HG03196 (cell line): ENCODE measurements around the gene LRRC75A.
"Not testable (repeated sequence)": the region's sequence is repeated elsewhere in the genome, so short reads cannot be mapped to it uniquely, and the experiment has no call there.

Experiments
- ATAC-seq: cut with Tn5 transposase; IDR thresholded peaks from one replicate; pipeline ENCODE4 v1.9.1; 2021; ENCODE audit not compliant: unreplicated experiment

Gene LRRC75A, protein sequence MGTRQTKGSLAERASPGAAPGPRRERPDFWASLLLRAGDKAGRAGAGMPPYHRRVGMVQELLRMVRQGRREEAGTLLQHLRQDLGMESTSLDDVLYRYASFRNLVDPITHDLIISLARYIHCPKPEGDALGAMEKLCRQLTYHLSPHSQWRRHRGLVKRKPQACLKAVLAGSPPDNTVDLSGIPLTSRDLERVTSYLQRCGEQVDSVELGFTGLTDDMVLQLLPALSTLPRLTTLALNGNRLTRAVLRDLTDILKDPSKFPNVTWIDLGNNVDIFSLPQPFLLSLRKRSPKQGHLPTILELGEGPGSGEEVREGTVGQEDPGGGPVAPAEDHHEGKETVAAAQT

DNA sequence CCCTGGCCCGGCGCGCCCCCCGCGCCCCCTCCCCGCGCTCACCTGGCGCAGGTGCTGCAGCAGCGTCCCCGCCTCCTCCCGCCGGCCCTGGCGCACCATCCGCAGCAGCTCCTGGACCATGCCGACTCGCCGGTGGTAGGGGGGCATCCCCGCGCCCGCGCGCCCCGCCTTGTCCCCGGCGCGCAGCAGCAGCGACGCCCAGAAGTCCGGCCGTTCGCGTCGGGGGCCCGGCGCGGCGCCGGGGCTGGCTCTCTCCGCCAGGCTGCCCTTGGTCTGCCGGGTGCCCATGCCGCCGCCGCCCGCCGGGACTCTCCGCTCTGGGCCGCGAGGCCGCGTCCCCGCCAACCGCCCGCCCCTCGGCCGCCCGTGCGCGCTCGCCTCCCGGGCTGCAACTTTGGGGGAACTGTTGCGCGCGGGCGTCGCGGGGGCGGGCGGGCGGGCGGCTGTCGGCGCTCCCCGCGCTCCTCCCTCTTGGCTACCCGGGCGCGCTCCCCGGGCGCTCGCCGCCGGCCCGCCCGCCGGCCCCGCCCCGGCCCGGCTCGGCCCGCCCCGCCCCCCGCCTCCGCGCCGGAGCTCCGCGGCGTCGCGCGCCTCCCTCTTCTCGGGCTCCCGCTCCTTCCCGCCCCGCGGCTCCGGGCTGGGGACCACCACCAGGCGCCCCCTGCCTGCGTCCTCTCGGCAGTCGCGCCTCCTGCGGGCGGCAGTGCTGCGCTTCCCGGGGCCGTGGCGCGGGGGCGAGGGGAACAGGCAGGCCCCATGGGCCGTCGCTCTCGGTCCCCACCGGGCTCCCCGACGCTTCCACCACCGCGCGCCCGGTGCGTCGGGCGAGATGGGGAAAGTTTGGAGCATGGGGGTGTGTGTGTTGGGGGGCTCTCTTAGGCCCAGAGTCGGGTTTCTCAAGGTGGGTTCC is at the start of gene LRRC75A:
Gene LRRC75A, minus strand, starts transcription at position 491 of the 910 bp plus-strand sequence. Its CDS starts 203 bp downstream, at position 288.
- ATAC-seq = no peak

DNA sequence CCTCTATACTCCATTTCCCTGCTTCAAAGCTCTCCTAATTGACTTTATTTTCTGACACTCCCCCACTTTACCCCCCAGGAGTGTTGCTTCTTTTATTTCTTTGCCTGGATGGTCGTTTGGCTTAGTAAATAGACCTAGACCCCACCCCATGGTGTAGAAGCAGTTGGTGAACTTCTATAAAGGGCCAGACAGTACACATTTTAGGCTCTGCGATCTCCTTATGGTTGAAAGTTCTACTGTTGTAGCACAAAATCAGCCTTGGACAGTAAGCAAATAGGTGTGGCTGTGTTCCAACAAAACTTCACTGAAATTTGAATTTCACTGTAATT is 45.1 kb upstream of the LRRC75A start:
- no peak for ATAC-seq

DNA sequence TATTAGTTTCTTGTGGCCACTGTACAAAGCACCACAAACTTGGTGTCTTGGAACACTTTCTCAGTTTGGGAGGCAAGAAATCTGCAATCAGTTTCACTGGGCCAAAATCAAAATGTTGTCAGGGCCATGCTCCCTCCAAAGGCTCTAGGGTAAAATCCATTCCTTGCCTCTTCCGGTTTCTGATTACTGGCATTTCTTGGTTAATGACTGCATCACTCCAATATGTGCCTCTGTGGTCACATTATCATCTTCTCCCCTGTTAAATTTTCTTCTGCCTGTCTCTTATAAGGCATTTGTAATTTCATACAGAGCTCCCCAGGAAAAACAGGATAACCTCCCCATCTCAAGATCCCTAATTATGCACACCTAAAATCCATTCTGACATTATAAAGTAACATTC is 42.2 kb upstream of the LRRC75A start:
- no peak for ATAC-seq

- no peak for ATAC-seq
Observed at GRCh38 chr17:16529906-16530305, 37.9 kb upstream of the LRRC75A start.

- ATAC-seq = no peak
Observed at GRCh38 chr17:16527298-16527697, 35.3 kb upstream of the LRRC75A start.

GRCh38 chr17:16525556-16525955 is 33.6 kb upstream of the LRRC75A start:
- not testable (repeated sequence) for ATAC-seq

- no peak for ATAC-seq
Observed at GRCh38 chr17:16521070-16521727, 29.2 kb upstream of the LRRC75A start.

GRCh38 chr17:16519021-16519420 is 27.0 kb upstream of the LRRC75A start:
- no peak for ATAC-seq

GRCh38 chr17:16517477-16517876 is 25.5 kb upstream of the LRRC75A start:
- no peak for ATAC-seq

- no peak for ATAC-seq
Observed at GRCh38 chr17:16516594-16517051, 24.6 kb upstream of the LRRC75A start.

DNA sequence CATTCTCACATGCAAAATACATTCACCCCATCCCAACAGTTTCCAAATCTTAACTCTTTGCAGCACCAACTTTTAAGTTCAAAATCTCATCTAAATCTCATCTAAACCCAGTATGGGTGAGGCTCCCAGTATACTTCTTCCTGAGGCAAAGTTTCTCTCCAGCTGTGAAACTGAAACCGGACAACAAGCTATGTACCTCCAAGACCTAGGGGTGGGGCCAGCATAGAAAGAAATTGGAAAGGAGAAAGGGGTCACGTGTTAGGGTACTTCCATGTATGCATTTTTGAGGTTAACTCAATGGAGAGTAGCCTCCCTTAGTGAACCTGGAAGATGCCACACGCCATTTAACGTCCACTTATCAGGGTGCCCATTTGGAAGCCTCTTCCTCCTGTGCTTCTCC is 23.9 kb upstream of the LRRC75A start:
- ATAC-seq = no peak

GRCh38 chr17:16513873-16514272 is 21.9 kb upstream of the LRRC75A start:
- ATAC-seq = no peak

- no peak for ATAC-seq
Observed at GRCh38 chr17:16512011-16512410, 20.0 kb upstream of the LRRC75A start.

- no peak for ATAC-seq
Observed at GRCh38 chr17:16511593-16511992, 19.6 kb upstream of the LRRC75A start.

DNA sequence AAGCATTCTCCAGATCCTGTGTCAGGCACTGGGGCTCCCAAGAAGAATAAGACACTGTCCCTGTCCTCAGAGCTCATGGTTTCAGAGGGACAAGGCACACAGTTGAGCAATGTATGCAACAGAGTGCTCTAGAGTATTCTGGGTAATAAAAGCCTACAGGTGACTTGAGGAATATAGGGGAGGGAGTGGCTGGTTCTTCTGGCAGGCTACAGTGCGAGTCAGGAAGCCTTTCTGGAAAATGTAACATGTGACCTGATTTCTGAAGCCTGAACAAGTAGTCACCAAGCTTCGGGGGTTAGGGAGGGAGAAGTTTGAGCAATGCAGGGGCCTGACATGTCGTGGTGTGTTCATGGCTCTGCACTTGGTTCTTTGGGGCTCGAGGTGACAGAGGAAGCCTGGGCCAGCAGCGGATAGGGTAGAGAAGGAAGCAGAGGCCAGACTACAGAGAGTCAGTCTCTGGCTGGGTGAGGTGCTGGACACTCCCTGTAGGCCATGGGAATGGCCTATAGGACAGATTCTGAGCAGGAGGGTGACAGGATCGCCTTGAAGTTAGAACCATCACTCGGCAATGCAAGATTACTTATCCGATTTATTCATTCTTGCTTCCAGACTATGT is 16.0 kb upstream of the LRRC75A start:
- no peak for ATAC-seq

- ATAC-seq = no peak
Observed at GRCh38 chr17:16506188-16506587, 14.2 kb upstream of the LRRC75A start.

GRCh38 chr17:16504984-16505383 is 13.0 kb upstream of the LRRC75A start:
- ATAC-seq = no peak

DNA sequence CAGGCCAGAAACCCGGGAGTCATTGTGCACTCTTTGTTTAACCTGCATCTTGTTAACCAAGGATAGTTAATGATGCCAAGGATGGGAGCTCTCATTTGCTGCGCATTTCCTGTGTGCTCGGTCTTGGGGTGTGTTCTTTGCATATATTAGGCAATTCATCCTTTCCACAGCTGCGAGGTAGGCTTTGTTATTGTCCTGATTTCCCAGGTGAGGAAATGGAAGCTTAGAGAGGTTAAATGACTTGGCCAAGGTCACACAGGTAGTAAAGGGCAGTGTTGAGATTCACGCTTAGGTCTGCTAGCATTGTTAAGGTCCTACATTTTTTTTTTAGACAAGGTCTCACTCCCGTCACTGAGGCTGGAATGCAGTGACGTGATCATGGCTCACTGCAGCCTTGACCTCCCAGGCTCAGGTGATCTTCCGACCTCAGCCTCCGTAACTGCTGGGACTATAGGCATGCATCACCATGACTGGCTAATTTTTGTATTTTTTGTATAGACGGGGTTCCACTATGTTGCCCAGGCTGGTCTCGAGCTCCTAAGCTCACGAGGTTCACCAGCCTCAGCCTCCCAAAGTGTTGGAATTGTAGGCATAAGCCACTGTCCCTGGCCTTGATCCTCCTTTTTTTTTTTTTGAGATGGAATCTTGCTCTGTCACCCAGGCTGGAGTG is 5.0 kb upstream of the LRRC75A start:
- ATAC-seq = no peak

- no peak for ATAC-seq
Observed at GRCh38 chr17:16495980-16496819, 4.2 kb upstream of the LRRC75A start.

DNA sequence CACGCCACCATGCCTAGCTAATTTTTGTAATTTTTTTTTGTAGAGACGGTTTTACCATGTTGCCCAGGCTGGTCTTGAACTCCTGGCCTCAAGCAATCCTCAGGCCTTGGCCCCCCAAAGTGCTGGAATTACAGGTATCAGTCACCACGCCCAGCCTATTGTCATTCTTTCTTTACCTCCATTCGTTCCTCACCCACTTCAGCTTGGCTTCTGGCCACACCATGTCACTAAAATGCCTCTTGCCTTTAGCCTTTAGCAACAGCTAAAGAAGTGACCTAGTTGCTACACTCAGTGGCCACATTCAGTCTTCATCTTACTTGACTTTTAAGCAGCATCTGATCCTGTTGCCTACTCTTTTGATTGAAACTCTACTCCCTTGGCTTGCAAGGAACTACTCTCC is 3.6 kb upstream of the LRRC75A start:
- no peak for ATAC-seq
